GM11168 (cell line): ENCODE measurements around the gene GPATCH8.
"Not testable (repeated sequence)": the region's sequence is repeated elsewhere in the genome, so short reads cannot be mapped to it uniquely, and the experiment has no call there.

Source experiments
- in situ Hi-C: fragments of 300-500 bp; cut with MboI; formaldehyde crosslinking; loops from one replicate; pipeline ENCODE4 v1.12.0; 2022; ENCODE audit warnings: low sequenced_read_pairs; ENCODE audit not compliant: unreplicated experiment

The GPATCH8 gene

GRCh38 chr17:44382917-44383316 lies 120.3 kb downstream of the GPATCH8 start:
- in situ Hi-C loops = no loop called here

- in situ Hi-C loops = no loop called here
These were observed 121.3 kb downstream of the GPATCH8 start for GRCh38 chr17:44381810-44382305.

DNA sequence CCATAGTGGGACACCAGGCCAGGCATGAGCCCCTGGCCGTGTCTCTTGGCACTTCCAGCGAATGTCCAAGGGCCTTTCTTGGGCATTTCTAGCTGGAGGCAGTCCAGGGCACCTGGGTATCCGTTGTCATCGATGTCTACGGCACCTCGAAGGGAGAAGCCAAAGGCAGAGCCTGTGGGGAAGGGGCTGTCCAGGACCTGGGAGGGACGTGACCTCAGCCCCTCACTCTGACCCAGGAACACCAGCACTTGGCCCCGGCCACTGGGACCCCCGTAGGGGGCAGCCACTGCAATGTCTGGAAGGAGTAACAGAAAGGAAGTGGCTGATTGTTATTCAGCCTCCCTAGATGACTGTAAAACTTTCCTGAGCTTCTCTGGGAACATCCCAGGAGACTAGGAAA lies 122.4 kb downstream of the GPATCH8 start:
- in situ Hi-C loops = no loop called here

DNA sequence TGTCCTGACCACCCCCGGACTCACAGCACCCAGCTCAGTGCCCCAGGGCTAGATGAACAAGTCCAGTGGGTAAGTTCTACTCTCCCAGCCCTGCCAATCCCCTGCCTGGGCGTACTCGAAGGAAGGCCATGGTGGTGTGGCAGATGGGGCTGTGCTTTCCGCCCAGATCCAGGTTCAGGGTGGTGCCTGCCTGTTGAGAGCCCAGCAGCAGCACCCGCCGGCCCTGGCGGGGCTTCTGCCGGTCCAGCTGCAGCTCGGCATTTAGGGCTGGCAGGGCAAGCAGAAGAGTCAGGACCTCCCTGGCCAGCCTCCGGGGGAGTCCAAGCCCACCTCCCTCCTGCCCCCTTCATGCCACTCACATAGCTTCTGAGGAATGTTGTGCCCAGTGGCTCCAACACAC lies 123.3 kb downstream of the GPATCH8 start:
- in situ Hi-C loops = no loop called here

DNA sequence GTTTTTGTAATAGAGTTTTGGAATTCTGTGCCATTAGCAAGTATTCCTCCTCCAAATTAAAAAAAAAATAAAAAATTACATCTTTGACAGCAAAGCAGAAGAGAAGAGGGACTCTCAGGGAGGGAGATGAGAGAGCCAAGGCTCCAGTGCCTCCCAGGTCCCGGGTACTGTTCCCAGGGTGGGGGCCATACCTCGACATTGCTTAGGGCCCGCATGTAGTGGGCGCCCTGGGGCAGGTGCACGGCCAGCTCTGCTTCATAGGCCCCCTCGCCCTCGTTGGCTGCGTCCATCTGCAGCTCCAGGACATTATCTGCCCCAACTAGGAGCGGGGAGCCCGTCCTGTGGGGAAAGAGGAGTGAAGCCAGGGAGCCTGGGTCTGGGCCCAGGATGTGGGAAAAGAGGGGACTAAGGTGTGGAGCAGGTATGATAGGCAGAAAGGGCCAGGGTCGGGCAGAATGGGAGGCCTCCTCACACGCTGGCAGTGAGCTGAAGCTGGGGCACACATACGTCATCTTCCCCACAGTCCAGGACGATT lies 125.0 kb downstream of the GPATCH8 start:
- in situ Hi-C loops = no loop called here

- in situ Hi-C loops = no loop called here
These were observed 126.4 kb downstream of the GPATCH8 start for GRCh38 chr17:44376779-44377178.

DNA sequence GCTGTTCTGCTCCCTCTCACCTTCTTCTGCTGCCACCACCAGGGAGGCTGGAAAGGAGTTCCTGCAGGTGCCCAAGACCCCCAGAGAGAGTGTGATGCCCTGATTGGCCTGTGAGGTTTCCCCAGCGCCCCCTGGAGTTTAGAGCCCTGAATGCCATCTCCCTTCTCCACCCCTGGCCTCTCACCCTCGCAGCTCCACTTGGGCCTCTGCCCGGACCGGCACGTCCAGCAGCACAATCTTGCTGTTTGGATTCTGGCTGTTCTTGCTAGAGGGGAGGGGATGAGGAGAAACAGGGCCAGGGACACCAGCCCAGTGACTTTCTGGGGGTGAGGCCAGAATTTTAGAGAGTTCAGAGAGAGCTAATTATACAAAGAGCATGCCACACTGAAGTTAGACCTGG lies 127.1 kb downstream of the GPATCH8 start:
- in situ Hi-C loops = no loop called here

- in situ Hi-C loops = no loop called here
These were observed 127.8 kb downstream of the GPATCH8 start for GRCh38 chr17:44375196-44376017.

DNA sequence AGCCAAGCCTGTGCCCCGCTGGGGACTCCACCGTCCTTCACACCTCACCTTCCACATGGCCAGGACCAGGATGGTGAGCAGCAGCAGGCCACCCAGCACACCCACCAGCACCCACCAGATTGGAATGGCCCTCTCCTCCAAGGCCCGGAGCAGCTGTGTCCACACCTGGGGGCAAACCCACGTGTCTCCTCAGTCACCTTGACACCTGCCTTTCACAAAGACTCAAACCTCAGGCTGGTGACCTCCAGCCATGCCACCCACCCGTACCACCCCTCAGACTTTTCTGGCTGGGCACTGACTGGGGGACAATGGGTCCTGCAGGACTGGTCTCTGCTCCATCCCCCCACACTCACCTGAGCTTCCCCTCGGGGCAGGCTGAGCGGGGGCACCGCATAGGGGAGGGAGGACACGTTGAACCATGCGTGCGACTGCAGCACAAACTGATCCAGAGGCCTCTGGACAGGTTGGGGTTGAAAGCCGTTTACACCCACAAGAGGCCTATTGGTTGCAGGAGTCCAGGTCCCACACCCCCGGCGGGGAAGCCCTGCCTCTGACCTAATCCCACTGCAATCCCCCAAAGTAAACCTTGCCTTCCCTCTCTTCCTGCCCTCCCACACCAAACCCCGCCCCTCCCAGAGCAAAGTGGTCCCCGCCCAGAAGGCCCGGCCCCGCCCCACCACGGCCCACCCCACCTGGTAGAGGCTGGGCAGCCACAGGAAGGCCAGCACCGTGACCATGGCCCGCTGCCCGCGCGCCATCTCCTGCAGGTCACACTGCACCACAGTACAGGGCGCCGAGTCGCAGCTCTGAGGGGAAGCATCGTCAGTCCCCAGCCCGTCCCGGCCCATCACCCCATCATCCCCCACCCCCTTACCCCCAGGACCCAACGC lies 128.7 kb downstream of the GPATCH8 start:
- in situ Hi-C loops = no loop called here

DNA sequence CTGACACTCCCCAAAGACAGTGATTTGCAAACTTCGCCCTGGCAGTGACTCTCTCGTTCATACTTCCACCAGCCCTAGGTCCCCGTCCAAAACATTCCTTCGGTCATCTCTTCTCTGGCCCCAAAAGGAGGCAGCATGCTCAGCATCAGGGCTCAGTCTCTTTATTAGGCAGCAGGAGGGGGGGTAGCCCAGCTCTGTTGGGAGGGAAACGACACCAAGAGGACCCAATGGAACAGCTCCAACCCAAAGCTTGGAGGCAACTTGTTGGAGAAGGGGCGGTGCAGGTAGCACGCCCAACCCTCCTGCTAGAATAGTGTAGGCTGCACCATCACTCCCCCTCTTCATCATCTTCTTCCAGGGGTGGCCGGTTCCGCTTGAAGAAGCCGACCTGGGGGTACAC lies 131.2 kb downstream of the GPATCH8 start:
- in situ Hi-C loops = no loop called here

DNA sequence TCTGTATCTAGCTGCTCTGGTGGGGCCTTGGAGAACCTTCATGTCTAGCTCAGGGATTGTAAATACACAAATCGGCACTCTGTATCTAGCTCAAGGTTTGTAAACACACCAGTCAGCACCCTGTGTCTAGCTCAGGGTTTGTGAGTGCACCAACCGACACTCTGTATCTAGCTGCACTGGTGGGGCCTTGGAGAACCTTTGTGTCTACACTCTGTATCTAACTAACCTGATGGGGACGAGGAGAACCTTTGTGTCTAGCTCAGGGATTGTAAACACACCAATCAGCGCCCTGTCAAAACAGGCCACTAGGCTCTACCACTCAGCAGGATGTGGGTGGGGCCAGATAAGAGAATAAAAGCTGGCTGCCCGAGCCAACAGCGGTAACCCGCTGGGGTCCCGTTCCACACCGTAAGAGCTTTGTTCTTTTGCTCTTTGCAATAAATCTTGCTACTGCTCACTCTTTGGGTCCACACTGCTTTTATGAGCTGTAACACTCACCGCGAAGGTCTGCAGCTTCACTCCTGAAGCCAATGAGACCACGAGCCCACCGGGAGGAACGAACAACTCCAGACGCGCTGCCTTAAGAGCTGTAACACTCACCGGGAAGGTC lies 133.7 kb downstream of the GPATCH8 start:
- in situ Hi-C loops = not testable (repeated sequence)

DNA sequence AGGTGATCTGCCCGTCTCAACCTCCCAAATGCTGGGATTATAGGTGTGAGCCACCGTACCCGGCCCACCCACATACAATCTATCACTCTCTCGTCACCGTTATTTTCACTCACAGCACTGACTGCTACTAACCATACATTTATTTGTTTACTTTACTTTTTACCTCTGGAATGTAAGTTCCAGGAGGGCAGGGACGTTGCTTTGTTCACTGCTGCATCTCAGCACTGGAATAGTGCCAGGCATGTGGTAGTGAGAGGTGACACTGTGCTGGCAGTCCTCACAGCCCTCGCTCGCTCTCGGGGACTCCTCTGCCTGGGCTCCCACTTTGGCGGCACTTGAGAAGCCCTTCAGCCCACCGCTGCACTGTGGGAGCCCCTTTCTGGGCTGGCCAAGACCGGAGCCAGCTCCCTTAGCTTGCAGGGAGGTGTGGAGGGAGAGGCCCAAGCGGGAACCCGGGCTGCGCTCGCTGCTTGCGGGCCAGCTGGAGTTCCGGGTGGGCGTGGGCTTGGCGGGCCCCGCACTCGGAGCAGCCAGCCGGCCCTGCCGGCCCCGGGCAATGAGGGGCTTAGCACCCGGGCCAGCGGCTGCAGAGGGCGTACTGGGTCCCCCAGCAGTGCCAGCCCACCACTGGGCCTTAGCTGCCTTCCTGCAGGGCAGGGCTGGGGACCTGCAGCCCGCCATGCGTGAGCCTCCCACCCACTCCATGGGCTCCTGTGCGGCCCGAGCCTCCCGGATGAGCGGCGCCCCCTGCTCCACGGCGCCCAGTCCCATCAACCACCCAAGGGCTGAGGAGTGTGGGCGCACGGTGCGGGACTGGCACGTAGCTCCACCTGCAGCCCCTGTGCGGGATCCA lies 134.6 kb downstream of the GPATCH8 start:
- in situ Hi-C loops = not testable (repeated sequence)

- in situ Hi-C loops = no loop called here
These were observed 135.8 kb downstream of the GPATCH8 start for GRCh38 chr17:44367231-44367979.

DNA sequence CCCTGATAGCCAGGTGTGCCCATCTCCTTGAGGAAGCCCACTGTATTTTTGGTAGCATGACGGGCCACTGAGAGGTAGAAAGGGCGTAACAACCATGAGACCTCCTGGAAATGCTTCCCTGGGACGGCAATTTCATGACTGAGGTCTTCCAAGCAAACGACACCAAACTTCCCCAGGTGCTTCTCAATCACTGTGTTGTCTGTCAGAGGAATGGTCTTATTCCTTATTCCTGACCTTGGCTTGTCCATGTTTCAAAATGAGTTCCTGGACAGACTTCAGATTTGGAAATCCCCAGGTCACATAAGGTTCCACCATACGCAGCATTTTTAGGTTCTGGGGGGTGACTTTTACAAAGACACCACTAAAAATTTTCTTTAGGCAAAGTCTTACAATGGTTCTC lies 138.2 kb downstream of the GPATCH8 start:
- in situ Hi-C loops = not testable (repeated sequence)

GRCh38 chr17:44363613-44364159 lies 139.5 kb downstream of the GPATCH8 start, which contains the start of gene FAM171A2:
Gene FAM171A2 (minus strand): TSS chr17:44363853. CDS start chr17:44363714, 139 bp downstream.
- in situ Hi-C loops = no loop called here

DNA sequence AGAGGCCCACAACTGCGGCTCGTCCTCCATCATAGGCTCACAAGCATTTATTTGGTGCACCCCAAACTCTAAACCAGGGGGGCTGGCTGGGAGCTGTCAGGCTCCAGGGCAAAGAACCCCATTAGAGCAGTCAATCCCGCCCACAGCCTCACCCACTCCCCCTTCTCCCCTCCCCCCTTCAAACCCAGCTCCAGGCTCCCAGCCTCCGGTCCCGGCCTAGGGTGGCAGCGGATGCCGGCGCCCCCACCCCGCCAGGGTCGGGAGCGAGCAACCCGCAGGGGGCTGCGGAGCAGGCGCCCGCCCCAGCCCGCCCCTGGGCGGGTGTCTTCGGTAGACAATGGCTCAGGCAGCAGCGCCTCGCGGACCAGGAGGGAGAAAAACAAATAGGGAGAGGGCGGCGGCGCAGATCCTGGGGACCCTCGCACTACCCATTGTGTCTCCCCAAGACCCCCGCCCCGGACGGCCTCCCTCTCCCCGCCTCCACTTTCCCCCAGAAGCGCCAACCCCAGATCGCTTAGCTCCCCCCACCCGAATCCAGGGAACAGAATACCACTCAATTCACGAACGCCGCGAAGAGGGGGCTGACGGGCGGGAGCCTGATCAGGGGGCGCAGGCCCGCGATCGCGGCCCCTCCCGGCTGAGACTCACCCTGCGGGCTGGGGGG lies 140.1 kb downstream of the GPATCH8 start:
- in situ Hi-C loops = no loop called here

GRCh38 chr17:44362459-44362948 lies 140.7 kb downstream of the GPATCH8 start:
- in situ Hi-C loops = no loop called here
